CD4-positive, alpha-beta T cell (primary cell): Measurements from ENCODE around the gene ADCYAP1R1. TPM values are rescaled to one million over a fixed set of nuclear protein-coding genes. Genes with fewer than 3 reads are reported as not detected.

Experiments
- ATAC-seq: fragments of 200-7000 bp; cut with Tn5 transposase; one replicate; pipeline ENCODE4 v1.10.0; 2022; ENCODE audit warnings: mild to moderate bottlenecking; ENCODE audit not compliant: poor library complexity
- CTCF ChIA-PET: fragments of 350-600 bp; sonication (Branson Sonifier 250); formaldehyde crosslinking; loops from one replicate; lab custom pipeline; 2021; ENCODE audit warnings: antibody characterized with exemption, inconsistent platforms; lab: Charles Lee
- POLR2A ChIA-PET: fragments of 350-600 bp; sonication (Branson Sonifier 250); formaldehyde crosslinking; loops from one replicate; lab custom pipeline; 2021; ENCODE audit warnings: antibody characterized with exemption, inconsistent platforms; lab: Charles Lee
- DNase-seq, 14 experiments: peaks; one replicate each; pipeline ENCODE4 v3.0.0-alpha.2; 2013 to 2020; ENCODE audit warnings: mixed read lengths in 2 of 14
- H3K27ac ChIP-seq, 2 donors: one replicate each; pipeline versions ENCODE4 v1.5.1 to v1.7.0; 2013; ENCODE audit warnings: low read length in 2 of 2, low read depth in 1 of 2, mild to moderate bottlenecking in 1 of 2
- H3K27me3 ChIP-seq, 2 experiments: 1 replicate in 1 of 2; 2 replicates in 1 of 2; pipeline versions ENCODE4 v1.6.1 to v1.7.0; 2013; ENCODE audit warnings: low read length in 2 of 2, control low read depth in 1 of 2, mild to moderate bottlenecking in 1 of 2, moderate library complexity in 1 of 2; ENCODE audit not compliant: insufficient read depth in 2 of 2, control insufficient read depth in 1 of 2
- H3K36me3 ChIP-seq: one replicate; pipeline ENCODE4 v1.6.1; 2013; ENCODE audit warnings: low read length, control low read depth; ENCODE audit not compliant: insufficient read depth
- H3K4me1 ChIP-seq: one replicate; pipeline ENCODE4 v1.6.1; 2013; ENCODE audit warnings: low read length, control low read depth; ENCODE audit not compliant: insufficient read depth
- H3K4me3 ChIP-seq: one replicate; pipeline ENCODE4 v1.5.1; 2013; ENCODE audit warnings: mild to moderate bottlenecking, low read length, moderate library complexity
- H3K9me3 ChIP-seq, 2 experiments: 1 replicate in 1 of 2; 2 replicates in 1 of 2; pipeline versions ENCODE4 v1.6.1 to v1.7.0; 2013; ENCODE audit warnings: low read length in 2 of 2, mild to moderate bottlenecking in 2 of 2, control low read depth in 1 of 2, moderate library complexity in 1 of 2; ENCODE audit not compliant: control insufficient read depth in 1 of 2, insufficient read depth in 1 of 2
- H3K27ac Mint-ChIP-seq: one replicate; pipeline ENCODE4 v1.8.0; 2020; ENCODE audit warnings: mixed read lengths
- H3K27me3 Mint-ChIP-seq: one replicate; pipeline ENCODE4 v1.8.0; 2021; ENCODE audit warnings: mixed read lengths
- H3K36me3 Mint-ChIP-seq: one replicate; pipeline ENCODE4 v1.8.0; 2021; ENCODE audit warnings: low read depth, mixed read lengths
- H3K4me1 Mint-ChIP-seq: one replicate; pipeline ENCODE4 v1.8.0; 2021; ENCODE audit warnings: low read depth, mixed read lengths
- H3K4me3 Mint-ChIP-seq: one replicate; pipeline ENCODE4 v1.8.0; 2020; ENCODE audit warnings: mild to moderate bottlenecking, mixed read lengths
- H3K9me3 Mint-ChIP-seq: one replicate; pipeline ENCODE4 v1.8.0; 2020; ENCODE audit warnings: mixed read lengths
- intact Hi-C, 2 experiments: fragments of 100-400 bp; cut with DNase I in 1 of 2; cut with micrococcal nuclease in 1 of 2; formaldehyde crosslinking; loops; one replicate each; pipeline versions ENCODE4 v1.15.1 to v1.9.0; 2023 to 2025; cut with DNase I, micrococcal nuclease
- total RNA-seq, 174 experiments: library from RNA in 2 of 174; stranded (reverse) in 2 of 174; gene quantifications; one replicate each; pipeline ENCODE4 v1.2.3 and lab custom pipeline; 2021 to 2026
- TF ChIP-seq, protein P1 (sequence below): fragments of 200-600 bp; IDR thresholded peaks from one replicate; pipeline ENCODE4 v1.8.0; 2022; ENCODE audit warnings: antibody characterized with exemption, mild to moderate bottlenecking

The ADCYAP1R1 gene
- total RNA-seq, 2 experiments from 2014 or later: not detected

DNA sequence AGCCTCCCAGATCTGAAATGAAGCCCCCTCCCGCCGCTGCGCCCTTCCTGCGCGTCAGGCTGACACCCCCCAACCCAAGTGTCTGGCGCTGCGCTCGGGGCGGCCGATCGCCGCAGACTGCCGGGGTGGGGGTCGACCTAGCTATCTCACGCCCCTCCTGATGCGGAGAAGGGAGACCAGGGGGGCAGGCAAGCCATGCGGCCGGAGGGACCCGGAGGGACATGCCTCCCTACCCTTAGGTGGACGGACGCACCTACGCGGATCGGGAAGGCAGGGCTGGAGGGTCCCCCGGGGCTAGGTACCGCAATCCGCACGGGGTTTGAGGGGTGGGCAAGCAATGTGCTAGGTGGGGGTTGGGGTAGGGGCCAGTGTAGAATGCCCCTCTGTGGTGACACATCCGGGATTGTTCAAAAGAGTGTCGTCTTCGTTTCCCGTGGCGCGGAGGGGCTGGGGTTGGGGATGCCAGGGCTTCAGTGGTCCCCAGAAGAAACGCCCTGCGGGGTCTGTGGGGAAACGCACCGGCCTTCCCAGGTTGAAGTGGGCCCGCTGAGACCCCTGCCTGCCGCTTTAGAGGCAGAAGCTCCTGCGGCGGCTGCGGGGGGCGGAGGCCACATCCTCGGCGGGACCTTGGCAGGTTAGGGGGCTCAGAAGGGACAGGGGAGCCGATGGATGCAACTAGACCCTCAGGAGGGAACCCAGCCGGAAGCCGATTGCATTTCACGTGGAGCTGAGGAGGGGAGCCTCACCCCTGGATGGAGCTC, 913 bp downstream of the ADCYAP1R1 start:
- Mint-ChIP-seq H3K4me3 (no peak overlapping the region), H3K9me3 (no peaks in the 10 kb centered on the region), H3K4me1 (no peaks in the 10 kb centered on the region), H3K27me3 (peaks cover 52% of the 10 kb centered on the region), H3K36me3 (no peaks in the 10 kb centered on the region), H3K27ac (no peak overlapping the region)
- no peak for ATAC-seq
- TF ChIP-seq, protein P1, sequence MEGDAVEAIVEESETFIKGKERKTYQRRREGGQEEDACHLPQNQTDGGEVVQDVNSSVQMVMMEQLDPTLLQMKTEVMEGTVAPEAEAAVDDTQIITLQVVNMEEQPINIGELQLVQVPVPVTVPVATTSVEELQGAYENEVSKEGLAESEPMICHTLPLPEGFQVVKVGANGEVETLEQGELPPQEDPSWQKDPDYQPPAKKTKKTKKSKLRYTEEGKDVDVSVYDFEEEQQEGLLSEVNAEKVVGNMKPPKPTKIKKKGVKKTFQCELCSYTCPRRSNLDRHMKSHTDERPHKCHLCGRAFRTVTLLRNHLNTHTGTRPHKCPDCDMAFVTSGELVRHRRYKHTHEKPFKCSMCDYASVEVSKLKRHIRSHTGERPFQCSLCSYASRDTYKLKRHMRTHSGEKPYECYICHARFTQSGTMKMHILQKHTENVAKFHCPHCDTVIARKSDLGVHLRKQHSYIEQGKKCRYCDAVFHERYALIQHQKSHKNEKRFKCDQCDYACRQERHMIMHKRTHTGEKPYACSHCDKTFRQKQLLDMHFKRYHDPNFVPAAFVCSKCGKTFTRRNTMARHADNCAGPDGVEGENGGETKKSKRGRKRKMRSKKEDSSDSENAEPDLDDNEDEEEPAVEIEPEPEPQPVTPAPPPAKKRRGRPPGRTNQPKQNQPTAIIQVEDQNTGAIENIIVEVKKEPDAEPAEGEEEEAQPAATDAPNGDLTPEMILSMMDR: no peak
- CTCF ChIA-PET: no interaction called here
- H3K27me3 ChIP-seq: peaks cover 20 to 31% of the 10 kb centered on the region in 2 experiments
- DNase-seq: no peak
- intact Hi-C loops: no loop called here
- H3K9me3 ChIP-seq: peaks cover 0 to 4% of the 10 kb centered on the region in 2 experiments
- H3K27ac ChIP-seq: no peak overlapping the region
- H3K36me3 ChIP-seq: no peaks in the 10 kb centered on the region
- no peaks in the 10 kb centered on the region for H3K4me1 ChIP-seq
- POLR2A ChIA-PET: no interaction called here
- no peak overlapping the region for H3K4me3 ChIP-seq

DNA sequence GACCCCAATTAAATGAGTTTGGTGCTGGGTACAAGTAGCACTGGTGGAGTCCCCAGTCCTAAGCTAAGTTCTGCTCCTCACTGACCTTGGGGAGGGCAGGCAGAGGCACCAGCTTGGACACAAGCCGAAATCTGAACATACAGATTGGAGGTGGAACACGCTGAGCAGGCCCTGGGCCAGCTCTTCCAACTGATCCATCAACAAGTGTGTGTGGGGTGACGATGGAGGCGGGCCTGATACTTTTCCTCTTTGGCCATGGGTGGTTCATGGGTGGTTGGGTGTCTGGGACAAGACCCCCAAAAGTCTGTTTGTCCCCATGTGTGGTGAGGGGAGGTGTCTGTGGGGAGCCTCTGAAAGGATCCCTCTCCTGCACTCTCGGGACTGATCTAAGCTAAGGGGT, 1.9 kb downstream of the ADCYAP1R1 start:
- Mint-ChIP-seq H3K4me3 (no peak overlapping the region), H3K36me3 (no peaks in the 10 kb centered on the region), H3K4me1 (no peaks in the 10 kb centered on the region), H3K9me3 (no peaks in the 10 kb centered on the region), H3K27me3 (peaks cover 57% of the 10 kb centered on the region), H3K27ac (no peak overlapping the region)
- Histone ChIP-seq H3K36me3 (no peaks in the 10 kb centered on the region), H3K9me3 (peaks cover 0 to 4% of the 10 kb centered on the region in 2 experiments), H3K4me3 (no peak overlapping the region), H3K27ac (no peak overlapping the region), H3K4me1 (no peaks in the 10 kb centered on the region), H3K27me3 (peaks cover 20 to 31% of the 10 kb centered on the region in 2 experiments)
- CTCF ChIA-PET: no interaction called here
- ATAC-seq: no peak
- intact Hi-C loops: no loop called here
- POLR2A ChIA-PET: no interaction called here
- DNase-seq: no peak
- TF ChIP-seq, protein P1: no peak

- ATAC-seq (no peak), DNase-seq (no peak)
- ChIA-PET CTCF (no interaction called here), POLR2A (no interaction called here)
- no peak overlapping the region for H3K4me3 Mint-ChIP-seq
- no peaks in the 10 kb centered on the region for H3K4me1 Mint-ChIP-seq
- H3K4me1 ChIP-seq: no peaks in the 10 kb centered on the region
- no peaks in the 10 kb centered on the region for H3K9me3 Mint-ChIP-seq
- H3K36me3 ChIP-seq: no peaks in the 10 kb centered on the region
- H3K36me3 Mint-ChIP-seq: no peaks in the 10 kb centered on the region
- H3K4me3 ChIP-seq: no peak overlapping the region
- no peak overlapping the region for H3K27ac Mint-ChIP-seq
- TF ChIP-seq, protein P1: no peak
- H3K27me3 ChIP-seq: peaks cover 20 to 27% of the 10 kb centered on the region in 2 experiments
- H3K27ac ChIP-seq: no peak overlapping the region
- H3K27me3 Mint-ChIP-seq: peaks cover 57% of the 10 kb centered on the region
- H3K9me3 ChIP-seq: peaks cover 0 to under 1% of the 10 kb centered on the region in 2 experiments
- intact Hi-C loops: no loop called here
Observed at GRCh38 chr7:31054608-31055278, 2.6 kb downstream of the ADCYAP1R1 start.
